Progenitor cell of endocrine pancreas (in vitro differentiated cells): ENCODE results near the gene RMDN2. TPM values are rescaled to one million over a fixed set of nuclear protein-coding genes. Genes with fewer than 3 reads are reported as not detected.

Experiments
- DNase-seq: peaks from one replicate; pipeline ENCODE4 v3.0.0; 2021; ENCODE audit warnings: low spot score; ENCODE audit not compliant: unreplicated experiment
- H3K27ac Mint-ChIP-seq: 2 replicates; pipeline ENCODE4 v1.8.0; 2021; ENCODE audit warnings: mild to moderate bottlenecking, moderate library complexity, mixed read lengths
- H3K27me3 Mint-ChIP-seq: 2 replicates; pipeline ENCODE4 v1.8.0; 2021; ENCODE audit warnings: mixed read lengths
- H3K36me3 Mint-ChIP-seq: 2 replicates; pipeline ENCODE4 v1.8.0; 2022; ENCODE audit warnings: mixed read lengths; ENCODE audit not compliant: insufficient read depth
- H3K4me1 Mint-ChIP-seq: 2 replicates; pipeline ENCODE4 v1.8.0; 2021; ENCODE audit warnings: low read depth, mixed read lengths
- H3K4me3 Mint-ChIP-seq: 2 replicates; pipeline ENCODE4 v1.8.0; 2021; ENCODE audit warnings: low read depth, mild to moderate bottlenecking, moderate library complexity, mixed read lengths
- H3K9me3 Mint-ChIP-seq: 2 replicates; pipeline ENCODE4 v1.8.0; 2021; ENCODE audit warnings: low read depth, mixed read lengths
- total RNA-seq: library from RNA; stranded (reverse); gene quantifications from 2 replicates; pipeline ENCODE4 v1.2.1, GENCODE V29; 2021
- TF ChIP-seq, protein P1 (sequence below): fragments of 200-600 bp; sonication (generic); IDR thresholded peaks from one replicate; pipeline ENCODE4 v1.5.0; 2021; ENCODE audit warnings: antibody characterized with exemption, mild to moderate bottlenecking; ENCODE audit not compliant: unreplicated experiment

Gene RMDN2
- total RNA-seq, 1 donor from 2014 or later: 9.2 TPM

DNA sequence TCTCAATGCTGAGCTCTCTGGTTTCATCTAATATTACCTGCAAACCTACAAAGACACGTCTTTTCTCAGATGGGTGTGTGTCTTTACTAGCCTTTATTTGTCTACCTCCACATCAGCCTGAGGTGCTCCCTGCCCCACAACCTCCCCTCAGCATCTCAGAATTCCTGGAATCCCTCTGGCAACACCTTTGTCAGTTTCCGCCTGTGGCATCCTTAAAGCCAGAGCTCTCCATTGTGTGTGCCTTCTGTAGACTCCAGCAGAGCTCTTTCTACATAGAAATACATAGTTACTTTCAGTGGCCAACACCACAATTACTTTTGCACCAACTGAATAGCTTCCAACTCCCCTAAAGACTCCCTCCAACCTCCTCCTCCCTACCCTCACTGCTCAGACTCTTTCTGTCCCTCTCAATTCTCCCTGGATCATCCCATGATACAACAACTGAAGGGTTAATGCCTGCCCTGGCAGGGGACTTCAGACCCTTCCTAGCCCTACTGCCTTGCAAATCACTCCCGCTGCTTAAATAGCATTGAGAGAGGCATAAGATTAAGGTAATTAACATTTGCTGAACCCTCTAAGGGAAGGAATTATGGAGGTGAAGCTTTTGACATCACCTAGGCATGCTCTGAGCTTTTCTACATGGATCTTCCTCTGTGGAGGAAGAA, 39.6 kb upstream of the RMDN2 start:
- no peaks in the 10 kb centered on the region for H3K36me3 Mint-ChIP-seq

DNA sequence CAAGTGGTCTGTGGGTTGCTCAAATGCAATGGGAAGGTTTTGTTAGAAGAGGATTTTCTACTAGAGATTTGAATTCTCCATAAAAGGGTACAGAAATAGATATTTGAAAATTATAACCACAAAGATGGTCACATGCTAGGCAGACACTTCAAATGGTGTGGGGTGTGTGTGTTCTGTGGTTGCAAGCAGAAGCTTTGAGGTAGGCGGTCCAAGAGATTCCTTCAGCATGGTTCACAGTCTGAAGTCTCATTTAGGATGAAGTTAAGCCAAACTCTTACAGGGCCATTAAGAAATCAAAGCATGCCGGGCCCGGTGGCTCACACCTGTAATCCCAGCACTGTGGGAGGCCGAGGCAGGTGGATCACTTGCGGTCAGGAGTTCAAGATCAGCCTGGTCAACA, 38.3 kb upstream of the RMDN2 start:
- H3K4me3 Mint-ChIP-seq: no peak overlapping the region
- no peaks in the 10 kb centered on the region for H3K9me3 Mint-ChIP-seq
- H3K27ac Mint-ChIP-seq: no peak overlapping the region
- TF ChIP-seq, protein P1, sequence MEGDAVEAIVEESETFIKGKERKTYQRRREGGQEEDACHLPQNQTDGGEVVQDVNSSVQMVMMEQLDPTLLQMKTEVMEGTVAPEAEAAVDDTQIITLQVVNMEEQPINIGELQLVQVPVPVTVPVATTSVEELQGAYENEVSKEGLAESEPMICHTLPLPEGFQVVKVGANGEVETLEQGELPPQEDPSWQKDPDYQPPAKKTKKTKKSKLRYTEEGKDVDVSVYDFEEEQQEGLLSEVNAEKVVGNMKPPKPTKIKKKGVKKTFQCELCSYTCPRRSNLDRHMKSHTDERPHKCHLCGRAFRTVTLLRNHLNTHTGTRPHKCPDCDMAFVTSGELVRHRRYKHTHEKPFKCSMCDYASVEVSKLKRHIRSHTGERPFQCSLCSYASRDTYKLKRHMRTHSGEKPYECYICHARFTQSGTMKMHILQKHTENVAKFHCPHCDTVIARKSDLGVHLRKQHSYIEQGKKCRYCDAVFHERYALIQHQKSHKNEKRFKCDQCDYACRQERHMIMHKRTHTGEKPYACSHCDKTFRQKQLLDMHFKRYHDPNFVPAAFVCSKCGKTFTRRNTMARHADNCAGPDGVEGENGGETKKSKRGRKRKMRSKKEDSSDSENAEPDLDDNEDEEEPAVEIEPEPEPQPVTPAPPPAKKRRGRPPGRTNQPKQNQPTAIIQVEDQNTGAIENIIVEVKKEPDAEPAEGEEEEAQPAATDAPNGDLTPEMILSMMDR: no peak
- no peak for DNase-seq
- peaks cover 3% of the 10 kb centered on the region for H3K27me3 Mint-ChIP-seq
- H3K36me3 Mint-ChIP-seq: no peaks in the 10 kb centered on the region
- no peaks in the 10 kb centered on the region for H3K4me1 Mint-ChIP-seq

More for the DNA sequence above, 39.6 kb upstream of the RMDN2 start:
- H3K9me3 Mint-ChIP-seq: no peaks in the 10 kb centered on the region
- H3K27me3 Mint-ChIP-seq: peaks cover 3% of the 10 kb centered on the region
- no peak for DNase-seq
- H3K4me3 Mint-ChIP-seq: no peak overlapping the region
- peaks cover 1% of the 10 kb centered on the region for H3K4me1 Mint-ChIP-seq
- TF ChIP-seq, protein P1: no peak
- H3K27ac Mint-ChIP-seq: no peak overlapping the region

DNA sequence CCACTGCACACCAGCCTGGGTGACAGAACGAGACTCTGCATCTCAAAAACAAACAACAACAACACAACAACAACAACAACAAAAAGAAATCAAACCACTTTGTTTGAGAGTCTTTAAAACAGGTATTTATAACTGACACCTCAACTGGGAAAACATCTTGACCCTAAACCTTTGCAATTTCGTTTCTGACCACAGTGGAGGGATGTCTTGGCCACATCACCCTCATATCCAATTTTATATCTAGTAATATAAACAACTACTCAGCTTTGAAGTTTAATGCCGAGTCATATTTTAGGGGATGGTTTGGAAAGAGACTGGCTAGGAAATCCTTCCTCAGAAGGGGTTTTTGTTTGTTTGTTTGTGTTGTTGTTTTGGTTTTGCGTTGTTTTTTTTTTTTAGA, 37.8 kb upstream of the RMDN2 start:
- Mint-ChIP-seq H3K27me3 (peaks cover 3% of the 10 kb centered on the region), H3K36me3 (no peaks in the 10 kb centered on the region), H3K4me1 (no peaks in the 10 kb centered on the region), H3K9me3 (no peaks in the 10 kb centered on the region), H3K27ac (no peak overlapping the region), H3K4me3 (no peak overlapping the region)
- no peak for DNase-seq
- TF ChIP-seq, protein P1: no peak

DNA sequence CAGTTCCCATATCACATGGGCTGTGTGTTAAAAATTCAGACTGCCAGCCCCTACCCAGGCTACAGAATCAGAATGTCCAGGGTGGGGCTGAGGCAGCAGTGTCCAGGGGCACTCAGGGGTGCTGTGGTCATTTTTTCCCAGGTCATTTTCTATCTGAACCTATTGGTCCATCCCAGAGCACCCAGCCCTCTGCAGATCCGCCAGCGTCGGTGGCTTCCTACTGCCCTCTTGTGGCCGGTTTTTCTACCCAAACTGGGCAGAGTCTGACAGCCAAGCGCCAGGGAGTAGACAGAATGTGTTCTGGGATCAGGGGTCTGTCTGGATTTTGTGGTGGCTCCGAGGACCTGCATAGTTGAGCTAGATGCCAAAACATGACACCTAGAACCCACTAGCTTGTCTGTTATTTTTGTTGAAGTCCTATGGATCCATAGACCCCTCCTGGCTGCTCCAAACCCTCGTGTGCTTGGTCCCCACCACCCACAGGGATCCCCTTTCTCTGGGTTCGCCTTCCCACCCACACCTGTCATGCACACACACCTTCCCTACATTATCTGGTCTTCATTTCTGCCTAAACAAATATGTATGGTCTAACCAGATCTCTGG, 34.1 kb upstream of the RMDN2 start:
- no peaks in the 10 kb centered on the region for H3K36me3 Mint-ChIP-seq
- no peaks in the 10 kb centered on the region for H3K27me3 Mint-ChIP-seq
- TF ChIP-seq, protein P1: peak; percentile 87
- H3K9me3 Mint-ChIP-seq: no peaks in the 10 kb centered on the region
- H3K27ac Mint-ChIP-seq: no peak overlapping the region
- H3K4me3 Mint-ChIP-seq: no peak overlapping the region
- DNase-seq: peak; percentile 72
- H3K4me1 Mint-ChIP-seq: no peaks in the 10 kb centered on the region

GRCh38 chr2:37891846-37892435, 33.1 kb upstream of the RMDN2 start:
- no peak overlapping the region for H3K27ac Mint-ChIP-seq
- no peak overlapping the region for H3K4me3 Mint-ChIP-seq
- no peaks in the 10 kb centered on the region for H3K27me3 Mint-ChIP-seq
- no peak for DNase-seq
- TF ChIP-seq, protein P1: no peak
- no peaks in the 10 kb centered on the region for H3K9me3 Mint-ChIP-seq
- H3K36me3 Mint-ChIP-seq: no peaks in the 10 kb centered on the region
- no peaks in the 10 kb centered on the region for H3K4me1 Mint-ChIP-seq
